PC-3 (cell line): ENCODE measurements around the gene ITGA3. TPM values are rescaled to one million over a fixed set of nuclear protein-coding genes. Genes with fewer than 3 reads are reported as not detected.
A peak's percentile ranks its signal among the peaks of the same experiment; 100 is the strongest.

Experiments used
- ATAC-seq: fragments of 200-7000 bp; cut with Tn5 transposase; 2 replicates; pipeline ENCODE4 v1.9.1; 2020; ENCODE audit warnings: mild to moderate bottlenecking, moderate library complexity
- BruUV-seq: library from RNA; stranded (reverse); fragments of 400-500 nt; replicated peaks from 2 replicates; lab custom pipeline; 2021; lab: Mats Ljungman, UMichigan
- CTCF ChIA-PET: fragments of 300-600 bp; sonication (Branson Sonifier 250); formaldehyde crosslinking; loops from one replicate; lab custom pipeline; 2022; ENCODE audit warnings: antibody characterized with exemption; lab: Charles Lee
- POLR2A ChIA-PET: fragments of 300-600 bp; sonication (Branson Sonifier 250); formaldehyde crosslinking; loops from one replicate; lab custom pipeline; 2022; ENCODE audit warnings: antibody characterized with exemption; ENCODE audit not compliant: unreplicated experiment; lab: Charles Lee
- DNase-seq: peaks from one replicate; pipeline ENCODE4 v3.0.0-alpha.2; 2015
- H2AFZ ChIP-seq: fragments of 300-600 bp; sonication (generic); 2 replicates; pipeline ENCODE4 v1.6.0; 2016; ENCODE audit warnings: antibody characterized with exemption, low read length
- H3F3A ChIP-seq: fragments of 300-600 bp; sonication (generic); one replicate; pipeline ENCODE4 v1.6.0; 2017; ENCODE audit warnings: antibody characterized with exemption, low read length, control low read depth, mild to moderate bottlenecking; ENCODE audit not compliant: unreplicated experiment
- H3K27ac ChIP-seq: fragments of 300-600 bp; sonication (generic); 2 replicates; pipeline ENCODE4 v1.5.1; 2016; ENCODE audit warnings: mild to moderate bottlenecking, low read length
- H3K27me3 ChIP-seq: fragments of 300-600 bp; sonication (generic); 2 replicates; pipeline ENCODE4 v1.6.1; 2016; ENCODE audit warnings: low read length, mixed read lengths
- H3K36me3 ChIP-seq: fragments of 300-600 bp; sonication (generic); 2 replicates; pipeline ENCODE4 v1.6.1; 2016; ENCODE audit warnings: low read depth, mixed run types, low read length, mixed read lengths
- H3K4me1 ChIP-seq: fragments of 300-600 bp; sonication (generic); 2 replicates; pipeline ENCODE4 v1.5.1; 2016; ENCODE audit warnings: low read length; ENCODE audit not compliant: insufficient read depth
- H3K4me2 ChIP-seq: fragments of 300-600 bp; sonication (generic); 2 replicates; pipeline ENCODE4 v1.6.0; 2016; ENCODE audit warnings: low read length
- H3K4me3 ChIP-seq: fragments of 300-600 bp; sonication (generic); 2 replicates; pipeline ENCODE4 v1.5.1; 2016; ENCODE audit warnings: mild to moderate bottlenecking, low read length, mixed read lengths
- H3K79me2 ChIP-seq: fragments of 300-600 bp; sonication (generic); 2 replicates; pipeline ENCODE4 v1.6.1; 2017; ENCODE audit warnings: low read length, mixed read lengths
- H3K9ac ChIP-seq: fragments of 300-600 bp; sonication (generic); 2 replicates; pipeline ENCODE4 v1.6.0; 2016; ENCODE audit warnings: mild to moderate bottlenecking, low read length
- H3K9me2 ChIP-seq: fragments of 300-600 bp; sonication (generic); replicated peaks from 2 replicates; pipeline ENCODE4 v1.6.1; 2016; ENCODE audit warnings: mixed run types, low read length, mixed read lengths
- H3K9me3 ChIP-seq: fragments of 300-600 bp; sonication (generic); 2 replicates; pipeline ENCODE4 v1.6.1; 2016; ENCODE audit warnings: low read length, mixed read lengths
- H4K20me1 ChIP-seq: fragments of 300-600 bp; sonication (generic); 2 replicates; pipeline ENCODE4 v1.6.1; 2016; ENCODE audit warnings: low read length, mixed read lengths
- EZH2 ChIP-seq: fragments of 300-600 bp; sonication (generic); IDR thresholded peaks from one replicate; pipeline ENCODE4 v1.6.1; 2017; ENCODE audit warnings: antibody characterized with exemption, mild to moderate bottlenecking, low read length; ENCODE audit not compliant: unreplicated experiment
- EZH2phosphoT487 ChIP-seq: fragments of 300-600 bp; sonication (generic); IDR thresholded peaks from 2 replicates; pipeline ENCODE4 v1.6.1; 2018; ENCODE audit warnings: mild to moderate bottlenecking, antibody characterized with exemption, low read length, borderline replicate concordance
- intact Hi-C: fragments of 100-400 bp; cut with micrococcal nuclease; formaldehyde crosslinking; loops from 2 replicates; pipeline ENCODE4 v1.9.0; 2023
- total RNA-seq: library from RNA; depleted of rRNA; stranded (reverse); fragments of >200 nt; gene quantifications from 2 replicates; pipeline ENCODE4 v1.2.3, GENCODE V29; 2014
- TF ChIP-seq, protein P1 (sequence below): fragments of 300-600 bp; sonication (generic); conservative IDR thresholded peaks from 2 replicates; pipeline ENCODE4 v1.5.1; 2017; ENCODE audit warnings: antibody characterized with exemption, low read depth, mild to moderate bottlenecking, low read length

The ITGA3 gene
- total RNA-seq, 1 experiment from 2014 or later = 598 TPM

DNA sequence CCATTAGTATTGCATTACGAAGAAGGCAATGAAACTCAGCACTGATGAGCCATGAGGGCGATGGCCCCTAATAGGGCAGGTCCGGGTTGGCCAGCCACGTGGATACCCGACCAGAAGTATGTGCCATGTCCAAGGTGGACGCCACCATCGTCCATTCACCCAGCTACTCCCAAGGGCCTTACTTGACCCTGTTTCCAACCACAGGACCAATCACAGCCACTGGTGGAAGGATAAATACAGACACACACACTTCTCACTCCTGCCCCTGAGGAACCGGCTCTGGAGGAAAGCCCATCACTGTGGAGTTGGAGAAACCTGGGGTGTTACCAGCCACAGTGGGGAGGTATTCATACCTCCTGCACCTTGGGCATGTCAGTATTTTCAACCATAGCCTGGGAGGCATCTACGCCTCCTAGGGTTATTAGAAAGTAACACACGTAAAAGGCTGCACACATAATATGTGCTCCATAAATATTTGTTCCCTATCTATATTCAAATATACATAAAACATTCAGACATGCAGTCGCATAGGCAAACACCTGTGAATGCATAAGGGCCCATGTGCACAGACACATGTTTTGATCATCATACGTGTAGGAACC, 5.4 kb upstream of the ITGA3 start:
- Histone ChIP-seq H3K4me1 (peaks cover 88% of the 10 kb centered on the region), H3K27ac (peak overlapping the region; percentile 96), H3K9me2 (no peaks in the 10 kb centered on the region), H3K36me3 (no peaks in the 10 kb centered on the region), H3K79me2 (peaks cover 30% of the 10 kb centered on the region), H3K9me3 (no peaks in the 10 kb centered on the region), H3K4me2 (peak overlapping the region; percentile 97), H3K27me3 (no peaks in the 10 kb centered on the region), H3K4me3 (peak overlapping the region; percentile 6; the same call in 1 of the 2 replicates), H2AFZ (no peak overlapping the region), H4K20me1 (no peaks in the 10 kb centered on the region), H3K9ac (peak overlapping the region; percentile 33), H3F3A (peaks cover 21% of the 10 kb centered on the region)
- ChIA-PET CTCF (interaction anchor here (1.2 kb wide), 1 partner anchor 12 kb away, joined by 4 read pairs; no protein-coding TSS in a partner anchor), POLR2A (no interaction called here)
- peak; percentile 5 for ATAC-seq
- no peak for DNase-seq
- BruUV-seq = no TSS peak
- intact Hi-C loops = loop anchor here (1.0 kb wide), 1 partner anchor 22 kb away; no protein-coding TSS in a partner anchor
- TF ChIP-seq EZH2phosphoT487 = no peak
- no peak for TF ChIP-seq EZH2
- TF ChIP-seq, protein P1, sequence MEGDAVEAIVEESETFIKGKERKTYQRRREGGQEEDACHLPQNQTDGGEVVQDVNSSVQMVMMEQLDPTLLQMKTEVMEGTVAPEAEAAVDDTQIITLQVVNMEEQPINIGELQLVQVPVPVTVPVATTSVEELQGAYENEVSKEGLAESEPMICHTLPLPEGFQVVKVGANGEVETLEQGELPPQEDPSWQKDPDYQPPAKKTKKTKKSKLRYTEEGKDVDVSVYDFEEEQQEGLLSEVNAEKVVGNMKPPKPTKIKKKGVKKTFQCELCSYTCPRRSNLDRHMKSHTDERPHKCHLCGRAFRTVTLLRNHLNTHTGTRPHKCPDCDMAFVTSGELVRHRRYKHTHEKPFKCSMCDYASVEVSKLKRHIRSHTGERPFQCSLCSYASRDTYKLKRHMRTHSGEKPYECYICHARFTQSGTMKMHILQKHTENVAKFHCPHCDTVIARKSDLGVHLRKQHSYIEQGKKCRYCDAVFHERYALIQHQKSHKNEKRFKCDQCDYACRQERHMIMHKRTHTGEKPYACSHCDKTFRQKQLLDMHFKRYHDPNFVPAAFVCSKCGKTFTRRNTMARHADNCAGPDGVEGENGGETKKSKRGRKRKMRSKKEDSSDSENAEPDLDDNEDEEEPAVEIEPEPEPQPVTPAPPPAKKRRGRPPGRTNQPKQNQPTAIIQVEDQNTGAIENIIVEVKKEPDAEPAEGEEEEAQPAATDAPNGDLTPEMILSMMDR = peak; percentile 59

DNA sequence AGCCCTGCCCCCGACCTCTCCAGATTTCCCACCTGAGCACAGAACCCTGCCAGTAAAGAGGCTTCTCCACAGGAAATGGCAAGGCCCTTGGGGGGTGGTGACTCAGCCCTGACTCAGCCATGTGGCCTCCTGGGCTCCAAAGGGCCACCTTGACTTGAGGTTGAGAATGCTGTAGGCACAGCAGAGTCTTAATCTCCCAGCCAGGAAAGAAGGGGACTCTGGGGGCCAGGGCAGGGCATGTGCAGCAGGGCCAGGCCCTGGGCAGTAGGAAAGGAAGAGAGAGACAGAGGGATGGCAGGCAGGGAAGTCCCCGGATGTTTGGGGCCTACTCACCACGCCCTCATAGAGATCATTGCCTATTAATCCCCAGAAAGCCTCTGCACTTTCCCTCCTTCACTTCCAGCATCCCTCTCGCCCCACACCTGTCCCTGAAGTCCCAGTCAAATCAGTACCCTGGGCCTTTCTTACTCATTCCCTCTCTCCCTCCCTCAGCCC, 4.8 kb upstream of the ITGA3 start:
- H3K79me2 ChIP-seq = peaks cover 33% of the 10 kb centered on the region
- H4K20me1 ChIP-seq = no peaks in the 10 kb centered on the region
- intact Hi-C loops = loop anchor here (1.0 kb wide), 1 partner anchor 23 kb away; no protein-coding TSS in a partner anchor
- H3K36me3 ChIP-seq = no peaks in the 10 kb centered on the region
- H3K9ac ChIP-seq = peak overlapping the region; percentile 78
- peak overlapping the region; percentile 97 for H3K4me2 ChIP-seq
- ChIA-PET CTCF (interaction anchor here (1.5 kb wide), 1 partner anchor 24 kb away, joined by 6 read pairs; no protein-coding TSS in a partner anchor), POLR2A (no interaction called here)
- DNase-seq (peak; percentile 100), ATAC-seq (peak; percentile 50)
- BruUV-seq = no TSS peak
- H3K9me2 ChIP-seq = no peaks in the 10 kb centered on the region
- H3F3A ChIP-seq = peaks cover 21% of the 10 kb centered on the region
- H3K4me3 ChIP-seq = peak overlapping the region; percentile 6; the same call in 1 of the 2 replicates
- no peaks in the 10 kb centered on the region for H3K27me3 ChIP-seq
- peaks cover 85% of the 10 kb centered on the region for H3K4me1 ChIP-seq
- no peak overlapping the region for H2AFZ ChIP-seq
- no peak for TF ChIP-seq EZH2
- TF ChIP-seq, protein P1 = no peak
- TF ChIP-seq EZH2phosphoT487 = no peak
- H3K27ac ChIP-seq = peak overlapping the region; percentile 96
- no peaks in the 10 kb centered on the region for H3K9me3 ChIP-seq
